B cell (primary cell): ENCODE results near the gene F8. TPM values are rescaled to one million over a fixed set of nuclear protein-coding genes. Genes with fewer than 3 reads are reported as not detected.
"Not testable (repeated sequence)": the region's sequence is repeated elsewhere in the genome, so short reads cannot be mapped to it uniquely, and the experiment has no call there.

ENCODE experiments used
- ATAC-seq: fragments of 200-7000 bp; cut with Tn5 transposase; one replicate; pipeline ENCODE4 v1.10.0; 2021; ENCODE audit warnings: low read depth, mild to moderate bottlenecking, moderate number of reproducible peaks, moderate library complexity
- CTCF ChIA-PET: fragments of 350-600 bp; sonication (Branson Sonifier 250); formaldehyde crosslinking; loops from one replicate; lab custom pipeline; 2021; ENCODE audit warnings: antibody characterized with exemption, inconsistent platforms; lab: Charles Lee
- POLR2A ChIA-PET: fragments of 350-600 bp; sonication (Branson Sonifier 250); formaldehyde crosslinking; loops from one replicate; lab custom pipeline; 2021; ENCODE audit warnings: antibody characterized with exemption; lab: Charles Lee
- DNase-seq: peaks from one replicate; pipeline ENCODE4 v3.0.0; 2013
- H2AFZ ChIP-seq: 2 replicates; pipeline ENCODE4 v1.6.1; 2012; ENCODE audit warnings: mild to moderate bottlenecking, low read depth, low read length; ENCODE audit not compliant: insufficient read depth, poor library complexity, severe bottlenecking
- H3K27ac ChIP-seq, 2 donors: 1 replicate in 1 of 2; 2 replicates in 1 of 2; pipeline ENCODE4 v1.5.1; 2012 to 2013; ENCODE audit warnings: low read length in 2 of 2, mild to moderate bottlenecking in 2 of 2, moderate library complexity in 1 of 2
- H3K27me3 ChIP-seq, 4 experiments: fragments of 200-600 bp in 1 of 4; sonication (generic) in 1 of 4; replicated peaks in 1 of 4; 1 replicate in 2 of 4; 2 replicates in 2 of 4; pipeline versions ENCODE4 v1.6.1 to v1.7.0; 2013 to 2016; ENCODE audit warnings: low read length in 3 of 4, mild to moderate bottlenecking in 2 of 4, mixed read lengths in 1 of 4, moderate library complexity in 1 of 4; ENCODE audit not compliant: insufficient read depth in 4 of 4, control insufficient read depth in 3 of 4; ENCODE audit errors: control extremely low read depth in 1 of 4
- H3K36me3 ChIP-seq, 2 experiments: replicated peaks in 1 of 2; 1 replicate in 1 of 2; 2 replicates in 1 of 2; pipeline versions ENCODE4 v1.6.1 to v1.7.1; 2013; ENCODE audit warnings: low read length in 1 of 2; ENCODE audit not compliant: insufficient read depth in 2 of 2, control insufficient read depth in 1 of 2; ENCODE audit errors: control extremely low read depth in 1 of 2, extremely low read depth in 1 of 2
- H3K4me1 ChIP-seq, 2 donors: fragments of 200-600 bp in 1 of 2; sonication (generic) in 1 of 2; 1 replicate in 1 of 2; 2 replicates in 1 of 2; pipeline versions ENCODE4 v1.5.1 to v1.6.1; 2013 to 2017; ENCODE audit warnings: low read length in 2 of 2; ENCODE audit not compliant: control insufficient read depth in 2 of 2, insufficient read depth in 2 of 2
- H3K4me2 ChIP-seq: replicated peaks from 2 replicates; pipeline ENCODE3; 2012; ENCODE audit warnings: mild to moderate bottlenecking, low read depth, low read length; ENCODE audit not compliant: poor library complexity, severe bottlenecking
- H3K4me3 ChIP-seq, 5 experiments: fragments of 200-600 bp in 1 of 5; sonication (generic) in 1 of 5; 1 replicate in 3 of 5; 2 replicates in 2 of 5; pipeline versions ENCODE4 v1.5.1 to v1.7.0; 2011 to 2016; ENCODE audit warnings: low read length in 4 of 5, mild to moderate bottlenecking in 4 of 5, low read depth in 2 of 5, control low read depth in 1 of 5, moderate library complexity in 1 of 5; ENCODE audit not compliant: insufficient read depth in 1 of 5; ENCODE audit errors: control extremely low read depth in 1 of 5, extremely low read depth in 1 of 5
- H3K79me2 ChIP-seq: fragments of 200-600 bp; sonication (generic); one replicate; pipeline ENCODE4 v1.6.0; 2016; ENCODE audit warnings: low read length; ENCODE audit not compliant: control insufficient read depth, insufficient read depth
- H3K9ac ChIP-seq: fragments of 200-600 bp; sonication (generic); 2 replicates; pipeline ENCODE4 v1.6.1; 2017; ENCODE audit warnings: mild to moderate bottlenecking, low read length, moderate library complexity
- H3K9me3 ChIP-seq, 3 donors: one replicate each; pipeline versions ENCODE4 v1.6.1 to v1.7.1; 2013; ENCODE audit warnings: low read length in 2 of 3; ENCODE audit not compliant: control insufficient read depth in 2 of 3, insufficient read depth in 1 of 3; ENCODE audit errors: control extremely low read depth in 1 of 3
- H4K20me1 ChIP-seq: 2 replicates; pipeline ENCODE4 v1.6.0; 2012; ENCODE audit warnings: mild to moderate bottlenecking, low read length; ENCODE audit not compliant: insufficient read depth, control insufficient read depth, poor library complexity, severe bottlenecking
- H3K27ac Mint-ChIP-seq: one replicate; pipeline ENCODE4 v1.8.0; 2021; ENCODE audit warnings: mixed read lengths
- H3K27me3 Mint-ChIP-seq: one replicate; pipeline ENCODE4 v1.8.0; 2021; ENCODE audit warnings: mixed read lengths
- H3K4me1 Mint-ChIP-seq: one replicate; pipeline ENCODE4 v1.8.0; 2021; ENCODE audit warnings: mixed read lengths
- H3K4me3 Mint-ChIP-seq: one replicate; pipeline ENCODE4 v1.8.0; 2021; ENCODE audit warnings: mixed read lengths
- H3K9me3 Mint-ChIP-seq: one replicate; pipeline ENCODE4 v1.8.0; 2022; ENCODE audit warnings: mixed read lengths; ENCODE audit not compliant: insufficient read depth
- EZH2 ChIP-seq: IDR thresholded peaks from 2 replicates; pipeline ENCODE4 v1.6.1; 2012; ENCODE audit warnings: borderline replicate concordance, low read depth, mild to moderate bottlenecking, moderate library complexity, low read length; ENCODE audit not compliant: insufficient read depth, poor library complexity, severe bottlenecking
- WGBS: methylation state at CpG from one replicate; pipeline ENCODE4 v1.1.5; 2013; ENCODE audit warnings: missing lambda C conversion rate; ENCODE audit not compliant: insufficient coverage; 5-methylcytosine and 5-hydroxymethylcytosine counted together
- intact Hi-C: fragments of 100-400 bp; cut with micrococcal nuclease; formaldehyde crosslinking; loops from one replicate; pipeline ENCODE4 v1.10.0; 2022
- polyA plus RNA-seq: library from polyadenylated mRNA; depleted of rRNA; stranded (reverse); fragments of >200 nt; gene quantifications from 2 replicates; pipeline ENCODE4 v1.2.3, GENCODE V29; 2012
- total RNA-seq, 2 donors: library from RNA; stranded (reverse); fragments of 120-200 nt in 1 of 2; gene quantifications; 1 replicate in 1 of 2; 2 replicates in 1 of 2; pipeline versions ENCODE4 v1.2.3 to v1.2.4, GENCODE V29; 2013 to 2022

Gene F8
- total and polyA plus RNA-seq, 2 donors (not counting 1 experiment from before 2014, with no cell fraction given) = 0.86 to 1.4 TPM

- H3K9me3 Mint-ChIP-seq = no peaks in the 10 kb centered on the region
- no peak for TF ChIP-seq EZH2
- Histone ChIP-seq H4K20me1 (no peaks in the 10 kb centered on the region), H3K4me2 (no peak overlapping the region), H3K4me1 (no peaks in the 10 kb centered on the region), H3K9ac (no peak overlapping the region), H3K4me3 (no peak overlapping the region), H3K79me2 (no peaks in the 10 kb centered on the region), H3K36me3 (no peaks in the 10 kb centered on the region), H3K27ac (no peak overlapping the region), H2AFZ (no peak overlapping the region), H3K27me3 (no peaks in the 10 kb centered on the region), H3K9me3 (no peaks in the 10 kb centered on the region)
- no peak for ATAC-seq
- CTCF ChIA-PET = no interaction called here
- DNase-seq = no peak
- intact Hi-C loops = no loop called here
- H3K27me3 Mint-ChIP-seq = no peaks in the 10 kb centered on the region
- no peak overlapping the region for H3K4me3 Mint-ChIP-seq
- POLR2A ChIA-PET = no interaction called here
- H3K4me1 Mint-ChIP-seq = no peaks in the 10 kb centered on the region
- no peak overlapping the region for H3K27ac Mint-ChIP-seq
These were observed 60.6 kb downstream of the F8 start for GRCh38 chrX:154961947-154962346.

DNA sequence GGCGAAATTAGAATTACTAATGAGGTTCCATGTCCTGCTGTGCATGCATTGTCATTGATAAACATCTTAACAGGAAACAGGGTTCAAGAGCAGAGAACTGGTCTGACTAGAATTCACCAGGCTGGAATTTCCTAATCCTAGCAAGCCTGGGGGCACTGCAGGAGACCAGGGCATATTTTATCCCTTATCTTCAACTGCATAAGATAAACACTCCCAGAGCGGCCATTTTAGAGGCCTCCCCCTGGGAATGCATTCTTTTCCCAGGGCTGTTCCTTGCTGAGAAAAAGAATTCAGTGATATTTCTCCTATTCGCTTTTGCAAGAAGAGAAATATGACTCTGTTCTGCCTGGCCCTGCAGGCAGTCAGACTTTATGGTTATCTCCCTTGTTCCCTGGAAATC lies 66.7 kb downstream of the F8 start:
- H4K20me1 ChIP-seq, H3K27ac Mint-ChIP-seq, H3K36me3 ChIP-seq, H3K4me3 Mint-ChIP-seq, ATAC-seq, DNase-seq, H3K9ac ChIP-seq, H3K27me3 Mint-ChIP-seq, POLR2A ChIA-PET, intact Hi-C loops, H2AFZ ChIP-seq, H3K4me3 ChIP-seq, H3K9me3 Mint-ChIP-seq, H3K27ac ChIP-seq, H3K79me2 ChIP-seq, H3K4me1 Mint-ChIP-seq, H3K4me2 ChIP-seq, H3K9me3 ChIP-seq, CTCF ChIA-PET, H3K27me3 ChIP-seq, H3K4me1 ChIP-seq: not testable (repeated sequence)
- 100% methylated on average over 1 of the region's 3 CpGs for WGBS

DNA sequence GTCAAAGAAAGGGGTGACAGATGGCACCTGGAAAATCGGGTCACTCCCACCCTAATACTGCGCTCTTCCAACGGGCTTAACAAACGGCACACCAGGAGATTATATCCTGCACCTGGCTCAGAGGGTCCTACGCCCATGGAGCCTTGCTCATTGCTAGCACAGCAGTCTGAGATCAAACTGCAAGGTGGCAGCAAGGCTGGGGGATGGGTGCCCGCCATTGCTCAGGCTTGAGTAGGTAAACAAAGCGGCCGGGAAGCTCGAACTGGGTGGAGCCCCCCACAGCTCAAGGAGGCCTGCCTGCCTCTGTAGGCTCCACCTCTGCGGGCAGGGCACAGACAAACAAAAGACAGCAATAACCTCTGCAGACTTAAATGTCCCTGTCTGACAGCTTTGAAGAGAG lies 83.3 kb downstream of the F8 start:
- H3K9me3 ChIP-seq, H3K4me2 ChIP-seq, ATAC-seq, H3K27ac Mint-ChIP-seq, intact Hi-C loops, H3K27me3 ChIP-seq, H3K4me3 ChIP-seq, H3K27ac ChIP-seq, POLR2A ChIA-PET, H3K36me3 ChIP-seq, DNase-seq, H3K4me3 Mint-ChIP-seq, H3K4me1 ChIP-seq, H3K9me3 Mint-ChIP-seq, H2AFZ ChIP-seq, H3K9ac ChIP-seq, CTCF ChIA-PET, H3K4me1 Mint-ChIP-seq, H4K20me1 ChIP-seq, H3K79me2 ChIP-seq, H3K27me3 Mint-ChIP-seq: not testable (repeated sequence)
- WGBS = no CpG with 5 or more reads among the region's 10 CpGs

GRCh38 chrX:154924771-154925170 lies 97.8 kb downstream of the F8 start:
- H3K4me3 ChIP-seq, H3K4me1 Mint-ChIP-seq, H3K36me3 ChIP-seq, H3K79me2 ChIP-seq, ATAC-seq, H3K4me2 ChIP-seq, H3K9me3 Mint-ChIP-seq, H4K20me1 ChIP-seq, H3K27me3 ChIP-seq, CTCF ChIA-PET, POLR2A ChIA-PET, H2AFZ ChIP-seq, H3K27ac ChIP-seq, H3K27ac Mint-ChIP-seq, H3K4me3 Mint-ChIP-seq, DNase-seq, H3K9ac ChIP-seq, H3K4me1 ChIP-seq, H3K9me3 ChIP-seq, intact Hi-C loops: not testable (repeated sequence)
- H3K27me3 Mint-ChIP-seq = peaks cover 42% of the 10 kb centered on the region
- 86% methylated on average over 1 of the region's 5 CpGs for WGBS
